HEK293 (cell line): ENCODE results near the gene AKT3.

Experiments
- CTCF ChIA-PET: fragments of 350-600 bp; formaldehyde crosslinking; extraction: SDS; loops from one replicate; lab custom pipeline; 2021; ENCODE audit warnings: antibody characterized with exemption; lab: Yijun Ruan, JAX
- POLR2A ChIA-PET: fragments of 300-600 bp; formaldehyde crosslinking; extraction: SDS; loops from one replicate; lab custom pipeline; 2020; ENCODE audit warnings: antibody characterized with exemption, inconsistent platforms; lab: Yijun Ruan, JAX
- H3K27ac ChIP-seq: fragments of 200-500 bp; sonication (Bioruptor generic); 2 replicates; pipeline ENCODE4 v1.5.1; 2014; ENCODE audit warnings: low read depth, low read length, control low read depth, inconsistent platforms; ENCODE audit errors: extremely low read depth
- H3K36me3 ChIP-seq, 2 experiments: fragments of 200-500 bp in 1 of 2; sonication (Bioruptor generic) in 1 of 2; 1 replicate in 1 of 2; 2 replicates in 1 of 2; pipeline ENCODE4 v1.5.1; 2014 to 2017; ENCODE audit warnings: inconsistent platforms in 2 of 2, low read length in 2 of 2; ENCODE audit not compliant: control insufficient read depth in 2 of 2, insufficient read depth in 1 of 2
- H3K4me1 ChIP-seq: fragments of 200-500 bp; sonication (Bioruptor generic); 2 replicates; pipeline ENCODE4 v1.5.1; 2014; ENCODE audit warnings: mild to moderate bottlenecking, low read length, inconsistent platforms; ENCODE audit not compliant: control insufficient read depth, insufficient read depth
- H3K4me3 ChIP-seq: 2 replicates; pipeline ENCODE4 v1.5.1; 2011; ENCODE audit warnings: low read depth, mild to moderate bottlenecking, control low read depth, low read length, moderate library complexity
- H3K9me3 ChIP-seq: fragments of 200-500 bp; sonication (Bioruptor generic); 2 replicates; pipeline ENCODE4 v1.5.1; 2014; ENCODE audit warnings: low read depth, low read length, inconsistent platforms; ENCODE audit not compliant: control insufficient read depth, insufficient read depth
- AEBP2 ChIP-seq: fragments of 450-650 bp; formaldehyde crosslinking; IDR thresholded peaks from 2 replicates; pipeline ENCODE4 v1.5.1; 2016; ENCODE audit warnings: missing biosample characterization, missing genetic modification characterization, borderline replicate concordance
- BCL11B ChIP-seq: fragments of 450-650 bp; formaldehyde crosslinking; IDR thresholded peaks from 2 replicates; pipeline ENCODE4 v1.5.1; 2016; ENCODE audit warnings: low read depth, missing biosample characterization, missing genetic modification characterization
- EGR2 ChIP-seq: fragments of 450-650 bp; formaldehyde crosslinking; IDR thresholded peaks from 2 replicates; pipeline ENCODE4 v1.5.1; 2016; ENCODE audit warnings: low read depth, missing biosample characterization, missing genetic modification characterization
- HOXA7 ChIP-seq: sonication (generic); formaldehyde crosslinking; IDR thresholded peaks from 2 replicates; pipeline ENCODE4 v1.8.1; 2022; ENCODE audit warnings: missing genetic modification reagents, borderline replicate concordance
- KLF17 ChIP-seq: fragments of 450-650 bp; formaldehyde crosslinking; IDR thresholded peaks from 2 replicates; pipeline ENCODE4 v1.5.1; 2016; ENCODE audit warnings: missing biosample characterization, missing genetic modification characterization
- PRDM4 ChIP-seq: fragments of 450-650 bp; formaldehyde crosslinking; IDR thresholded peaks from 2 replicates; pipeline ENCODE4 v1.5.1; 2017; ENCODE audit warnings: missing biosample characterization, missing genetic modification characterization
- TCF7L2 ChIP-seq: IDR thresholded peaks from 2 replicates; pipeline ENCODE4 v1.6.1; 2011; ENCODE audit warnings: low read depth, mild to moderate bottlenecking, inconsistent platforms, low read length, moderate library complexity, borderline replicate concordance
- ZBTB26 ChIP-seq: fragments of 450-650 bp; formaldehyde crosslinking; optimal IDR thresholded peaks from 2 replicates; pipeline ENCODE3; 2016; ENCODE audit warnings: missing biosample characterization, mild to moderate bottlenecking, missing genetic modification characterization
- ZBTB44 ChIP-seq: fragments of 450-650 bp; IDR thresholded peaks from 2 replicates; pipeline ENCODE4 v1.5.1; 2018; ENCODE audit warnings: missing biosample characterization, mild to moderate bottlenecking, missing genetic modification characterization
- ZBTB49 ChIP-seq: fragments of 450-650 bp; formaldehyde crosslinking; IDR thresholded peaks from 2 replicates; pipeline ENCODE4 v1.5.1; 2016; ENCODE audit warnings: missing biosample characterization, missing genetic modification characterization, low read depth
- ZFHX2 ChIP-seq: fragments of 450-650 bp; formaldehyde crosslinking; conservative IDR thresholded peaks from 2 replicates; pipeline ENCODE4 v1.5.1; 2016; ENCODE audit warnings: missing biosample characterization, missing genetic modification characterization
- ZNF157 ChIP-seq: fragments of 450-650 bp; formaldehyde crosslinking; IDR thresholded peaks from 2 replicates; pipeline ENCODE4 v1.5.1; 2016; ENCODE audit warnings: missing biosample characterization, missing genetic modification characterization
- ZNF211 ChIP-seq: fragments of 450-650 bp; formaldehyde crosslinking; IDR thresholded peaks from 2 replicates; pipeline ENCODE4 v1.5.1; 2016; ENCODE audit warnings: low read depth, missing biosample characterization, missing genetic modification characterization
- ZNF280C ChIP-seq: fragments of 450-650 bp; formaldehyde crosslinking; IDR thresholded peaks from 2 replicates; pipeline ENCODE4 v1.5.1; 2016; ENCODE audit warnings: missing biosample characterization, missing genetic modification characterization
- ZNF391 ChIP-seq: fragments of 450-650 bp; formaldehyde crosslinking; IDR thresholded peaks from 2 replicates; pipeline ENCODE4 v1.5.1; 2016; ENCODE audit warnings: low read depth, missing biosample characterization, missing genetic modification characterization, borderline replicate concordance
- ZNF596 ChIP-seq: fragments of 450-650 bp; IDR thresholded peaks from 2 replicates; pipeline ENCODE4 v1.5.0; 2018; ENCODE audit warnings: missing biosample characterization, mild to moderate bottlenecking, missing genetic modification characterization, moderate library complexity
- ZNF624 ChIP-seq: fragments of 450-650 bp; formaldehyde crosslinking; IDR thresholded peaks from 2 replicates; pipeline ENCODE4 v1.5.1; 2017; ENCODE audit warnings: missing biosample characterization, missing genetic modification characterization
- TF ChIP-seq, protein P1 (sequence below): fragments of 450-650 bp; formaldehyde crosslinking; IDR thresholded peaks from 2 replicates; pipeline ENCODE4 v1.5.1; 2016; ENCODE audit warnings: missing biosample characterization, missing genetic modification characterization

AKT3 gene

DNA sequence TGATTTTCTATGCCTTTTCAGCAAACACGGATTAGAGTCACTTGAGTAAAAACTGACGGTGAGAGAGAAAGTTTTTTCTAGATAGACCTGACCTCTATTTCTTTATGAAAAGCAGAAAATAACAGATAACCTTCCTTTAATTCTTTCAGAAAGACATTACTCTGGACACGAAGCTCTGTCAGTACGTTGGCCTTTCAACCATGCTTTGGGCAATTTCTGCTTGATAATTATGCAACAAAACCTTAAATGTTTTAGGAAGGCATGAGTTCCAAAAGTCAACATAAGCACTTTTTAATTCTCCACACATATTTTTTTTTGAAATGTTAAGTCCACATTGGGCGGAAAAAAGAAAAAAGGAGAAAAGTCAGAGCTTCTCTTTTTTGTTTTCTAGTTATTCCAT is 137.8 kb downstream of the AKT3 start:
- peaks cover 14% of the 10 kb centered on the region for H3K4me1 ChIP-seq
- no peak overlapping the region for H3K4me3 ChIP-seq
- POLR2A ChIA-PET = no interaction called here
- no peaks in the 10 kb centered on the region for H3K9me3 ChIP-seq
- no peak overlapping the region for H3K27ac ChIP-seq
- H3K36me3 ChIP-seq = no peaks in the 10 kb centered on the region
- CTCF ChIA-PET = interaction anchor here (2.6 kb wide), 1 partner anchor 11 kb away, joined by 10 read pairs; no protein-coding TSS in a partner anchor
- TF ChIP-seq TCF7L2 (no peak), ZNF391 (tag by site-specific recombination) (no peak), EGR2 (tag by site-specific recombination) (no peak), ZNF596 (tag by site-specific recombination) (no peak), ZFHX2 (tag by site-specific recombination) (no peak), ZBTB49 (tag by site-specific recombination) (no peak), PRDM4 (tag by site-specific recombination) (no peak), ZNF157 (tag by site-specific recombination) (no peak), BCL11B (tag by site-specific recombination) (no peak), ZNF624 (no peak), ZBTB44 (tag by site-specific recombination) (no peak), HOXA7 (CRISPR knock-in tag) (no peak), AEBP2 (tag by site-specific recombination) (no peak), ZNF280C (no peak), ZNF211 (tag by site-specific recombination) (no peak), ZBTB26 (no peak), KLF17 (no peak)
- TF ChIP-seq, protein P1, sequence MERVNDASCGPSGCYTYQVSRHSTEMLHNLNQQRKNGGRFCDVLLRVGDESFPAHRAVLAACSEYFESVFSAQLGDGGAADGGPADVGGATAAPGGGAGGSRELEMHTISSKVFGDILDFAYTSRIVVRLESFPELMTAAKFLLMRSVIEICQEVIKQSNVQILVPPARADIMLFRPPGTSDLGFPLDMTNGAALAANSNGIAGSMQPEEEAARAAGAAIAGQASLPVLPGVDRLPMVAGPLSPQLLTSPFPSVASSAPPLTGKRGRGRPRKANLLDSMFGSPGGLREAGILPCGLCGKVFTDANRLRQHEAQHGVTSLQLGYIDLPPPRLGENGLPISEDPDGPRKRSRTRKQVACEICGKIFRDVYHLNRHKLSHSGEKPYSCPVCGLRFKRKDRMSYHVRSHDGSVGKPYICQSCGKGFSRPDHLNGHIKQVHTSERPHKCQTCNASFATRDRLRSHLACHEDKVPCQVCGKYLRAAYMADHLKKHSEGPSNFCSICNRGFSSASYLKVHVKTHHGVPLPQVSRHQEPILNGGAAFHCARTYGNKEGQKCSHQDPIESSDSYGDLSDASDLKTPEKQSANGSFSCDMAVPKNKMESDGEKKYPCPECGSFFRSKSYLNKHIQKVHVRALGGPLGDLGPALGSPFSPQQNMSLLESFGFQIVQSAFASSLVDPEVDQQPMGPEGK (tag by site-specific recombination) = no peak
